UCSD-AML1 (cell line): ENCODE measurements around the gene TXNDC15.
"Not testable (repeated sequence)": the region's sequence is repeated elsewhere in the genome, so short reads cannot be mapped to it uniquely, and the experiment has no call there.

Experiments
- DNase-seq: peaks from one replicate; lab custom pipeline; 2025; ENCODE audit not compliant: unreplicated experiment; lab: John Stamatoyannopoulos, UW

The TXNDC15 gene

DNA sequence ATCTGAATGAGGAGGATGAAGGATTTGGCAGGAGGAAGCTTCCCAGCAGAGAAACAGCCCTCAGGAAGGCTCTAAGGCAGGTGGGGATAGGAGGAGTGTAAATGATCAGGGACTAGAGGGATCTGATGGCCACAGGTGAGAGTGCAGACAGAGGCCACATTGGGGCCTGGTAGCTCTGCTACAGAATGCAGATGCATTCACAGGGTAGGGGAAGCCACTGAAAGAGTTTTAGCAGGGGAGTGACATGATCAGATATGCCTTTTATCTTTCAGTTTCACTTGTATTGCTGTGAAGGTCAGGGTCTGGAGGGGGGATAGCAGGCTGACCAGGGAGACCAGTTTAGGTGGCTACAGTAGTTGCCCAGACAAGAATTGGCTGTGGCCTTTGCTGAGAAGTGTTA lies 3.0 kb downstream of the TXNDC15 start:
- no peak for DNase-seq

DNA sequence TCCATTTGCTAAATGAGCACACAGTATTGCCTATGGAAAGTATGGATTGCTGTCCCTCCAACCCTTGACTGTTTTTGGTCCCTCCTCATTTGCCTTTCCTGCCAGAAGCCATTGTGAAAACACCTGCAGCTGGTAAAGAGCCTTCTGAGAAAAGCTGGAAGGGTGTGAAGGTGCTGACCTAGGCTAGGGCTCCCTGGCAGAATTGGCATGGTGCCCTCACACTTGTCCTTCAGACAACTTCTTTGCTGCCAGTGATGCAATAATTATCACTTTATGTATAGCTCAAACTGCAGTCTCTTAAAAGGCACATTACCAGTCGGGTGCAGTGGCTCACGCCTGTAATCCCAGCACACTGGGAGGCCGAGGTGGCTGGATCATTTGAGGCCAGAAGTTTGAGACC lies 4.2 kb downstream of the TXNDC15 start:
- no peak for DNase-seq

DNA sequence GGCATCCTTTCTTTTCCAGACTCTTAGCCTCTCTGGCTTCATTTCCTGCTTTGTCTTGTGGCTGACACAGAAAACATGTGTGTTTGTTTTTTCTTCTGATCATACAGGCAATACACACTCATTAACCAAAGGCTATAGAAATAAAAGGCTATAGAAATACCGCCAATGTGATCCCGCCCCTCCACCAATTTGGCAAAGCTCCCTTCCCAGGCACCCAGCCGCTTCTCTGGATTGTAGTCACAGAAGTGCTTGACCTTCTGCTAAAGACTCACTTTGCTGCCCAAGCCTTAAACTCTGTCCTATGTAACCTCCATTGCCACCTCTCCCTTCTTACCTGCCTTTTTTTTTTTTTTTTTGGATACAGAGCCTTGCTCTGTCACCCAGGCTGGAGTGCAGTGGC lies 5.3 kb downstream of the TXNDC15 start:
- DNase-seq: no peak

DNA sequence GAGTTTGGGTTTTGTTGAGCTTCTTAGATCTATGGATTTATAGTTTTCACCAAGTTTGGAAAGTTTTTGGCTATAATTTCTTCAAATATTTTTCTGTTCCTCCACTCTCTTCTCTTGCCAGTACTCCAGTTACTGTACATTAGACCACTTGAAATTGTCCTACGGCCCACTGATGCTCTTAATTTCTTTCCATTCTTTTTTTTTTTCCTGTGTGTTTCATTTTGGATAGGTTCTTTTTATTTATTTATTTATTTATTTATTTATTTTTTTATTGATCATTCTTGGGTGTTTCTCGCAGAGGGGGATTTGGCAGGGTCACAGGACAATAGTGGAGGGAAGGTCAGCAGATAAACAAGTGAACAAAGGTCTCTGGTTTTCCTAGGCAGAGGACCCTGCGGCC lies 6.8 kb downstream of the TXNDC15 start:
- DNase-seq: not testable (repeated sequence)

DNA sequence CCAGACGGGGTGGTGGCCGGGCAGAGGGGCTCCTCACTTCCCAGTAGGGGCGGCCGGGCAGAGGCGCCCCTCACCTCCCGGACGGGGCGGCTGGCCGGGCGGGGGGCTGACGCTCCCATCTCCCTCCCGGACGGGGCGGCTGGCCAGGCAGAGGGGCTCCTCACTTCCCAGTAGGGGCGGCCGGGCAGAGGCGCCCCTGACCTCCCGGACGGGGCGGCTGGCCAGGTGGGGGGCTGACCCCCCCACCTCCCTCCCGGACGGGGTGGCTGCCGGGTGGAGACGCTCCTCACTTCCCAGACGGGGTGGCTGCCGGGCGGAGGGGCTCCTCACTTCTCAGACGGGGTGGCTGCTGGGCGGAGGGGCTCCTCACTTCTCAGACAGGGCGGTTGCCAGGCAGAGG lies 7.5 kb downstream of the TXNDC15 start:
- not testable (repeated sequence) for DNase-seq

DNA sequence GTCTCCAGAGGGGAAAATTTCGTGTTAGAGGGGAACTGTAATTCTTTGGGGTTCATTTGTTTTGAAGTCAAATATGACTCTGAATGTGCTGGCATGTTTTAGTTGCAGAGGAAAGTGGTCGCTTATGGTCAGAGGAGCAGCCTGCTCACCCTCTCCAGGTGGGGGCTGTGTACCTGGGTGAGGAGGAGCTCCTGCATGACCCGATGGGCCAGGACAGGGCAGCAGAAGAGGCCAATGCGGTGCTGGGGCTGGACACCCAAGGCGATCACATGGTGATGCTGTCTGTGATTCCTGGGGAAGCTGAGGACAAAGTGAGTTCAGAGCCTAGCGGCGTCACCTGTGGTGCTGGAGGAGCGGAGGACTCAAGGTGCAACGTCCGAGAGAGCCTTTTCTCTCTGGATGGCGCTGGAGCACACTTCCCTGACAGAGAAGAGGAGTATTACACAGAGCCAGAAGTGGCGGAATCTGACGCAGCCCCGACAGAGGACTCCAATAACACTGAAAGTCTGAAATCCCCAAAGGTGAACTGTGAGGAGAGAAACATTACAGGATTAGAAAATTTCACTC lies 13.5 kb downstream of the TXNDC15 start:
- DNase-seq: no peak

DNA sequence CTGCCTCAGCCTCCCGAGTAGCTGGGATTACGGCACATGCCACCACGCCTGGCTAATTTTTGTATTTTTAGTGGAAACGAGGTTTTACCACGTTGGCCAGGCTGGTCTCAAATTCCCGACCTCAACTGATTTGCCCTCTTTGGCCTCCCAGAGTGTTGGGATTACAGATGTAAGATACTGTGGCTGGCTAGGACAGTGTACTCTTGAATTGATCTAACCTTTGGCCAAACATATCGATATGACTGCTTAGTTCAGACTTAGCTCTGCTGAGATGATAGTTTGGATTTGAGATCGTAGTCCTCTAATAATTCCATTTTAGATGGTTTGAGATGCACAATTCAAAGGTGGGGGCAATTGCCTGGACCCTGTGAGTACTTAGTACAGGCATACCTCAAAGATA lies 15.2 kb downstream of the TXNDC15 start:
- DNase-seq: no peak

DNA sequence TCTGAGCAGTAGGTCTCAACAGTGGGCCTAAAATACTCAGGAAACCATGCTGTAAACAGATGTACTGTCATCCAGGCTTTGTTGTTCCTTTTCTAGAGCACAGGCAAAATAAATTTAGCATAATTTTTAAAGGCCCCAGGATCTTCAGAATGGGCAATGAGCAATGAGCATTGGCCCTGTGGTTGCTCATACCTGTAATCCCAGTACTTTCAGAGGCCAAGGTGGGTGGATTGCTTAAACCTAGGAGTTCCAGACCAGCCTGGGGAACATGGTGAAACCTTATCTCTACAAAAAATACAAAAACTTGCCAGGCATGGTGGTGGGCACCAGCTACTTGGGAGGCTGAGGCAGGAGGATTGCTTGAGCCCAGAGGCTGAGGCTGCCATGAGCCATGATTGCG lies 17.3 kb downstream of the TXNDC15 start:
- DNase-seq: no peak

DNA sequence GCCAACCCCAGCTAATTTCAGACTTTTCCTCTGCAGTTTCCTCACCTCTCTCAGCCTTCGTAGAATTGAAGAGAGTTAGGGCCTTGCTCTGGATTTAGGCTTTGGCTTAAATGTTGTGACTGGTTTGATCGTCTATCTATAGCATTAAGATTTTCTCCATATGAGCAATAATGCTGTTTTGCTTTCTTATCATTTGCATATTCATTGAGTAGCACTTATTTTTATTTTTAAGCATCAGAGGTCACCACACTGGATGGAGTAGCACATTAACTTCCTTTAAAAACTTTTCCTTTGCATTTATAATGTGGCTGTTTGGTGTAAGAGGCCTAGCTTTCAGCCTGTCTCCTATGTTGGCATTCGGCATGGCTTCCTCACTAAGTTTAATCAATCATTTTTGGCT lies 18.1 kb downstream of the TXNDC15 start:
- DNase-seq: no peak

DNA sequence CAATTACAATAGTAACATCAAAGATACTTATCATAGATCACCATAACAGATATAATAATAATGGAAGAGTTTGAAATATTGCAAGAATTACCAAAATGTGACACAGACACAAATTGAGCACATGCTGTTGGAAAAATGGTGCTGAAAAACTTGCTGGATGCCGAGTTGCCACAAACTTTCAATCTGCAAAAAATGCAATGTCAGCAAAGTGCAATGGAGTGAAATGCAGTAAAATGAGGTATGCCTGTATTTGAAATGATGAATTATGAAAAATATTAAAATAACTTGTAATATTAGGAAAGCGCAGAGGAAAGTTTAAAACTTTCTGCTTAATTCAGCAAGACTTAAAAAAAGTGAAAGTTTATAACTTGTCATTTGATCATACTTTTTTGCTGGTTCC lies 18.8 kb downstream of the TXNDC15 start:
- DNase-seq: no peak

DNA sequence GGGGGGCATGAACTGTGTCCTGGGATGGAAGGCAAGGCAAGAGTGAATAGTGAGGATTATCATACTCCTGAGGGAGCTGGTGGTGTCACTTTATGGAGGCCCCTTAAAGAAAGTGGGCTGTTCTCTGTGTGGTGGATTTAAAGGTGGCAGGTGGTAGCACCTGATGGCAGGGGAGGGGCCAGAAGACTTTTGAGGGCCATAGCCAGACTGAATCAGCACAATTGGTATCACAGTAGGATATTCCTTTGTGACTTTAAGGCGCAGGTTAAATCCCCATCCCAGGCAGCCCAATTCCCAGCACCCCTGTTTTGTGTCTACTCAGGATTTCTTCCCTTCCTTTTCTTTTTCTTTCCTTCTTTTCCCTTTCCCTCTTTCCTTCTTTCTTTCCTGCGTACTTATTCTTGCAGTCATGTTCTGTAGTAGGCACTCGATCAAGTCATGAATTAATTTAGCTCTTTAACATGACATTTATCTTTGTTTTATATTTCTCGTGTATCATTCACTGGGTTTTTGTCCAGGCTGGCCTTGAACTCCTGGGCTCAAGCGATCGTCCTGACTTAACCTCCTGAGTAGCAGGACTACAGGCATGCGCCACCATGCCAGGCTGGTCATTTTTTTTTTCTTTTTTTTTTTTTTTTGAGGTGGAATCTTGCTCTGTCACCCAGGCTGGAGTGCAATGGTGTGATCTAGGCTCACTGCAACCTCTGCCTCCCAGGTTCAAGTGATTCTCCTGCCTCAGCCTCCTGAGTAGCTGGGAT lies 19.8 kb downstream of the TXNDC15 start:
- DNase-seq: no peak

DNA sequence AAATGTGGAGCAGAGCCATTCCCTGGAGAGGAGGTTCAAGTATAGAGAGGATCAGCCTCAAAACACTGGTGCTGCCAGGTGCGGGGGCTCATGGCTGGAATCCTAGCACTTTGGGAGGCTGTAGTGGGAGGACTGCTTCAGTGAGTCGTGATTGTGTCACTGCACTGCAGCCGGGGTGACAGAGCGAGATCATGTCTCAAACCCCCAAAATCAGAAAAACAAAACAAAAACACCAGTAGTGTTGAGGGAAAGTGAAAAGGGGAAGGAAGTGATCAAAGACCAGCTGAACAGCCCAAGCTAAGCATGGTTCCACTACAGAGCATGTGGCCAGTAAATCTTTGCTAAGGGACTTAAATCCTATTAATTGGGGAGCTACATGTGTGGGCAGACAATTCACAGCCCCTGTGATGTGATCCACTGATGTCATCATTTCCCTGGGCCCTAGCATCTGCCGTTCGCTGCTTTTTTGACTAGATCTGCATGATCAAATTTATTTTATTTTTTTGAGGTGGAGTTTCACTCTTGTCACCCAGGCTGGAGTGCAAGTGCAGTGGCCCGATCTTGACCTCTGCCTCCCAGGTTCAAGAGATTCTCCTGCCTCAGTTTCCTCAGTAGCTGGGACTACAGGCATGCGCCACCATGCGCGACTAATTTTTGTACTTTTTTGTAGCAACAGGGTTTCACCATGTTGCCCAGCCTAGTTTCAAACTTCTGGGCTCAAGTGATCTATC lies 28.1 kb downstream of the TXNDC15 start:
- peak; percentile 20 for DNase-seq

DNA sequence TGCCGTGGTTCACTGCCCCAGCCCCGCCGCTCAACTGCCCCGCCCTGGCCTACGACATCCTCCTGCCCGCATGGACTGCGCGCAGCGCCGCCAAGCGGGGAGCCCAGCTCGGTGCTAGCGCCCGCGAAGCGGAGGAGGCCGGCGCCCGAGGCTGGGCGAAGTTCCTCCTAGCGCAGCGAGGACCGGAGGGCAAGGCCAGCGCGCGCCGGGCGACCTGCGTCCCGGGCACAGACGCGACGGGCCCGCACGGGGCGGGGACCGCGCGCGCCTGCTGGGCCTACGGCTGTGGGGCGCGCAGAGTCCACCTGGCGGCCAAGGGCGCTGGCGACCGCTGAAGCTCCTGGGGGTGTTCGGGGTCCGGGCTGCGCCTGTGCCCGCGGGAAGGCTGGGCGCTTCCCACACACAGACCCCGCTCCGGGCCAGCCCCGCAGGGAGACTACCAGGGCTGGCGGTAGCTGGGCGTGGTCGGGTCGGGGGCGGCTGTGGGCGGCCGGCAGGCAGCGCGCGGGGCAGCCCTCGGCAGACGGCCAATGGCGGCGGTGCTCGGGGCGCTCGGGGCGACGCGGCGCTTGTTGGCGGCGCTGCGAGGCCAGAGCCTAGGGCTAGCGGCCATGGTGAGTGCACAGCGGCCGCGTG lies 30.6 kb downstream of the TXNDC15 start, which contains the start of gene PCBD2:
PCBD2 (plus strand) TSS at position 522 of the 636 bp plus-strand sequence; CDS start at position 531, 9 bp downstream.
- peak; percentile 96 for DNase-seq

DNA sequence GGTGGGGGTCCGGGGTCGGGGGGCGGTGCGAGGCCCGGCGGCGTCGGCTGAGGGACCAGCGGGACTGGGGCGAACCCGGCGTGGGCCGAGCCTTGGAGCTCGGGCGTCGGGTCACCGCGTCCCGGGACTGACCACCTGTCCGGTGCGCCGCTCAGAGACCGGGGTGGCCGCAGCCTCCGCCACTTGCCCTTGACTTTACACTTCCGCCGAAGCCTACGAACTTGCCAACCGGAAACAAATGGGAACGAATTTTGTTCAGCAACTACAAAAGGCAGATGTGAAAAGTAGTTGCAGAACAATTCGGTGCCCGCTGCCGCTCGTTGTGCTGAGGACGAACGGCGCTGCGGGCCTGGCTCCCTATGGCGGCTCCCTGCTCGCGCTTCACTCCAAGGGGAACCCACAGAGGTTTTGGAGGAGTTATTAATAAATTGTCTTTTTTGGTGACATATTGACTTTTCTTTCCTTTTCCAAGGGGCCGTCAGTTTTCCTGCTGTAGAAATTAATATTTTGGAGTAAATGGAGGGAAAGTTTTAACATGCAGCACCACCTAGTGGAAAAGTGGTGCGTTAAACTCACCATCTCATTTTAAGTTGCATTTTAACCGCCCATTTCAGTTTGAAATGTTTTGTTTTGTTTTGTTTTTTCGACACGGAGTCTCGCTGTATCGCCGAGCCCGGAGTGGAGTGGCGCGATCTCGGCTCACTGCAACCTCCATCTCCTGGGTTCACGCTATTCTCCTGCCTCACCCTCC lies 31.2 kb downstream of the TXNDC15 start:
- DNase-seq: peak; percentile 33

DNA sequence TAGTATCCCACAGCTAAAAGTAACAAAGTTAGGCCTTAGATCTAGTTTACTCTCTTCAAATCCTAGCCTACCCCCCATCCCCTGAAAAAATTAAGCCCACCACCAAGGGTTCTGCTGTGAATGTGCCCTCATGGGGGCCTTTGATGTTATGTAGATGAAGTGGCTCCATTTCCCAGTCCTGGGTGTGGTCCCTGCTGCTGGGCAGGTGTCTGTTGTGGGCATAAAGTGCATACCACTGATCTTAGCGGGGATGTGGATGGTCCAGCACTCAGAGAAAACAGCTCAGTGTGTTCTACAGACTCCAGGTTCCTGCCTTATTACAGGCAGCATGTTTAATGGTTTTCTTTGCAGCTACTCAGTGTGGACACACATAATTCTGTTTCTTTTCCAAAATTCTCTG lies 32.6 kb downstream of the TXNDC15 start:
- no peak for DNase-seq

DNA sequence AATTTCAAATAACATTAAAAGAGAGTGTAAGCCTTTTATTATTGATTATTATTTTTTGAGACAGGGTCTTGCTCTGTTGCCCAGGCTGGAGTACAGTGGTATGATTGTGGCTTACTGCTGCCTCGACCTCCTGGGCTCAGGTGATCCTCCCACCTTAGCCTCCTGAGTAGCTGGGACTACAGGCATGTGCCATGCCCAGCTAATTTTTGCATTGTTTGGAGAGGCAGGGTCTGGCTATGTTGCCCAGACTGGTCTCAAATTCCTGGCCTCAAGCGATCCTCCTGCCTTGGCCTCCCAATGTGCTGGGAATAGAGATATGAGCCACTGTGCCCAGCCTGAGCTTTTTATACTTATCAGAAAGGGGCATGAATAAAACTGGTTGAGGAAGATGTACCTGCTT lies 36.6 kb downstream of the TXNDC15 start:
- not testable (repeated sequence) for DNase-seq

DNA sequence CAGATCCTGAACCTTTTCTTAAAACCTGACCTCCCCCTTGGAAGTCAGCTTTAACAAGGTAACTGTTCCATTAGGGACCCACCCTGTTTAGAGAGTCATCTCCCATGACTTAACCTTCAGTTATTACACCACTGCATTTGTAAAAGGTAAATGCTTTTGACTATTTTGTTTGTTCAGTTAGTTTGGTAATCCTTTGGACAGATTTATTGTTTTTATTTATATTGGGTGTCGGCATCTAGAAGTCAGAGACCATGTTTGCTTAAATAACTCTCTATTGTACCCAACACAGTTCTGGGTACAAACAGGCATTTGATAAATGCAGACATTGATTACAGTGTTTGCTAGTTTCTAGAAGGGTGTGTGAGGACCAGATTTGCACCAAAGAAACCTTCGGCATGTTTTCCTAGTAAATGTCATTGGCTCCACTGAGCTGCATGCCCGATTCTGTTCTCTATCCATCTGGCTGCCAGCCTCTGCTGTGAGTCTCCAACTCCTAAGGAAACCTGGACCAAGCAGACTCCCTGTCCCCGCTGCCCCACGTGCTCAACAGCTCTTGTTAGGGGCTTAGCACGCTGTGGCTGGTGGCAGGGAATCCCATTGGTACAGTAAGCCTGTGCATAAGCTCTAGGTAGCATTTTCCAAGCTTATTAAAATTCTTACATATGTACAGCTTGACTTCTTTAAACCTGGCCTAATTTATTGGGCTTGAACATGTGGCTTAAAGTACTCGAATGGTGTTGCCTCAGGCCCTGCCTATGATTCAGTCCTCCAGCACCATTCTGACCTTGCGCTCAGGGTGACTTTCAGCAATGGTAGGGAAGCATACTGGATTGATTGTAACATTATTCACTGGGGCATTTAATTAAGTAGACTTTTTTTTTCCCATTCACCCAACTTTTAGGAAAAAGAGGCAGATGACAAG lies 37.4 kb downstream of the TXNDC15 start:
- no peak for DNase-seq

DNA sequence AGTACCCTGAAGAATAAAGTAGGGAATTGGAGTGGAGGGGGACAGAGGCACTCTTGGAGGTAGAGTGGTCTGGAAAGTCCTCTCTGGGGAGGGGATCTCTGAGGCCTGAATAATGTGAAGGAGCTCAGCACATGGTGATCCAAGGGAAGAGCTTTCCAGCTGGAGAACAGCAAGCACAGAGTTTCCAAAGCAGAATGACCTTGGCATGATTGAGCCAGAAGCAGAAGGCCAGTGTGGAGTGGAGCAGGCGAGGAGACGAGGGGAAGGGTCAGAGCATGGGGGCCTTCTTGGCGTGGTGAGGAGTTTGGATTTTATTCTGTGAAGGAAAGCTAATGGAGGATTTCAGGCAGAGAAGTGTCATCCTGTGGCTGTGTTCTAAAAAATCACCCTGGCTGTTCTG lies 39.1 kb downstream of the TXNDC15 start:
- no peak for DNase-seq

DNA sequence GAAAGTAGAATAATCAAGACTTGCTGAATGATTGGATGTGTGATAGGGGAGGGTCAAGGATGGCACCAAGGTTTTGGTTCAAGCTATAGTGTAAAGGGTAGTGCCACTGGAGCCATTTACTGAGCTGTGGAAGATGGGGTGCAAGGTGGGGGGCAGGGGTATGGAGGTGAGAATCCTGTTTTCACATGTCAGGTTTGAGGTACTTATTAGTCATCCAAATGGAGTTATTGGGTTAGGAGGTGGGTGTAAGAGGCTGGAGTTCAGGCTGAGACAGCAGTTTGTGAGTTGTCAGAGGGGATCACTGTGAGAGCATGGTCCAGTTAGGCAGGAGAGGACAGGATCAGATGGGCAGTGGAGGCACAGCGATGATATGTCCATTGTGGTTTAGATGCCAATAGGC lies 39.6 kb downstream of the TXNDC15 start:
- no peak for DNase-seq
